ENCODE data around the gene KRTAP5-2.
"Not testable (repeated sequence)": the region's sequence is repeated elsewhere in the genome, so short reads cannot be mapped to it uniquely, and the experiment has no call there.

The KRTAP5-2 gene

GRCh38 chr11:1625541-1625940 lies 27.4 kb upstream of the KRTAP5-2 start:
- DNase-seq, result no peak

- DNase-seq, result no peak
Measured at GRCh38 chr11:1624621-1625020, 26.5 kb upstream of the KRTAP5-2 start.

- DNase-seq, result no peak
Measured at GRCh38 chr11:1623716-1624115, 25.6 kb upstream of the KRTAP5-2 start.

- no peak for DNase-seq
Measured at GRCh38 chr11:1622086-1622485, 24.0 kb upstream of the KRTAP5-2 start, which contains the start of gene KRTAP5-4. Gene KRTAP5-4 (minus strand): TSS chr11:1622138. CDS start chr11:1622093, 45 bp downstream.

GRCh38 chr11:1619449-1619848 lies 21.4 kb upstream of the KRTAP5-2 start:
- no peak for DNase-seq

GRCh38 chr11:1618231-1618630 lies 20.1 kb upstream of the KRTAP5-2 start:
- no peak for DNase-seq

GRCh38 chr11:1608363-1608762 lies 10.3 kb upstream of the KRTAP5-2 start, which contains the start of gene KRTAP5-3:
Gene KRTAP5-3 (minus strand): TSS chr11:1608463. CDS start chr11:1608385, 78 bp downstream.
- no peak for DNase-seq

- not testable (repeated sequence) for DNase-seq
Measured at GRCh38 chr11:1607901-1608300, 9.8 kb upstream of the KRTAP5-2 start.

GRCh38 chr11:1607156-1607845 lies 9.2 kb upstream of the KRTAP5-2 start:
- DNase-seq, result not testable (repeated sequence)

GRCh38 chr11:1605923-1606322 lies 7.8 kb upstream of the KRTAP5-2 start:
- not testable (repeated sequence) for DNase-seq

GRCh38 chr11:1604711-1605110 lies 6.6 kb upstream of the KRTAP5-2 start:
- DNase-seq, result no peak

- DNase-seq, result no peak
Measured at GRCh38 chr11:1604181-1604580, 6.1 kb upstream of the KRTAP5-2 start.

GRCh38 chr11:1603629-1604028 lies 5.5 kb upstream of the KRTAP5-2 start:
- no peak for DNase-seq

- not testable (repeated sequence) for DNase-seq
Measured at GRCh38 chr11:1601663-1602062, 3.6 kb upstream of the KRTAP5-2 start.

GRCh38 chr11:1600626-1601025 lies 2.5 kb upstream of the KRTAP5-2 start:
- no peak for DNase-seq

GRCh38 chr11:1598816-1599215 lies 722 bp upstream of the KRTAP5-2 start:
- no peak for DNase-seq

- not testable (repeated sequence) for DNase-seq
Measured at GRCh38 chr11:1598406-1598805, 312 bp upstream of the KRTAP5-2 start.

GRCh38 chr11:1597331-1597993 lies 632 bp downstream of the KRTAP5-2 start:
- no peak for DNase-seq

- DNase-seq, result not testable (repeated sequence)
Measured at GRCh38 chr11:1596576-1597121, 1.4 kb downstream of the KRTAP5-2 start.

GRCh38 chr11:1595994-1596575 lies 2.0 kb downstream of the KRTAP5-2 start:
- not testable (repeated sequence) for DNase-seq

GRCh38 chr11:1592628-1593027 lies 5.5 kb downstream of the KRTAP5-2 start:
- DNase-seq, result no peak

GRCh38 chr11:1589996-1590395 lies 8.1 kb downstream of the KRTAP5-2 start:
- DNase-seq, result no peak

GRCh38 chr11:1589191-1589963 lies 8.7 kb downstream of the KRTAP5-2 start:
- DNase-seq, result not testable (repeated sequence)
